Keratinocyte (primary cell): ENCODE data around the gene DDX27.

Source experiments
- CTCF ChIP-seq, 3 experiments: IDR thresholded peaks in 1 of 3; conservative IDR thresholded peaks in 1 of 3; optimal IDR thresholded peaks in 1 of 3; 2 replicates in 2 of 3; 3 replicates in 1 of 3; pipeline versions ENCODE3 to v1.5.1; 2011; ENCODE audit warnings: low read length in 3 of 3, mild to moderate bottlenecking in 3 of 3, moderate library complexity in 2 of 3, control low read depth in 1 of 3, inconsistent platforms in 1 of 3; ENCODE audit not compliant: insufficient read depth in 2 of 3; ENCODE audit errors: extremely low read depth in 1 of 3
- EZH2 ChIP-seq: IDR thresholded peaks from one replicate; pipeline ENCODE4 v1.6.1; 2012; ENCODE audit warnings: inconsistent platforms, mild to moderate bottlenecking, low read length, moderate library complexity

GRCh38 chr20:49276961-49277785 lies 58.0 kb downstream of the DDX27 start:
- TF ChIP-seq CTCF (optimal IDR thresholded peaks at IDR 0.05 in 1 of 3, IDR thresholded peaks at IDR 0.05 in 1 of 3, conservative IDR thresholded peaks at IDR 0.05 in 1 of 3; ENCODE audit: extremely low read depth in 1 of 3, insufficient read depth in 2 of 3, low read length in 3 of 3) (no peak), EZH2 (no peak)
